Vagina (tissue), 2 donors: Measurements from ENCODE around the gene DYNC1I1. TPM values are rescaled to one million over a fixed set of nuclear protein-coding genes. Genes with fewer than 3 reads are reported as not detected.

Experiments used
- DNase-seq, 2 donors: peaks; one replicate each; pipeline ENCODE4 v3.0.0-alpha.2; 2017; ENCODE audit errors: extremely low spot score in 2 of 2
- H3K27ac ChIP-seq: fragments of 200-600 bp; sonication (generic); one replicate; pipeline ENCODE4 v1.5.1; 2019
- H3K27me3 ChIP-seq: fragments of 200-600 bp; sonication (generic); one replicate; pipeline ENCODE4 v1.5.1; 2019
- H3K36me3 ChIP-seq, 2 donors: fragments of 200-600 bp; sonication (generic); one replicate each; pipeline ENCODE4 v1.5.1; 2017 to 2019
- H3K4me1 ChIP-seq: fragments of 200-600 bp; sonication (generic); one replicate; pipeline ENCODE4 v1.5.1; 2019
- H3K4me3 ChIP-seq, 2 donors: fragments of 200-600 bp; sonication (generic); 1 replicate in 1 of 2; 2 replicates in 1 of 2; pipeline ENCODE4 v1.5.1; 2016 to 2019
- H3K9me3 ChIP-seq: fragments of 200-600 bp; sonication (generic); one replicate; pipeline ENCODE4 v1.5.1; 2019
- CTCF ChIP-seq, 3 experiments: fragments of 450-650 bp in 2 of 3; fragments of 200-600 bp in 1 of 3; sonication (generic) in 1 of 3; IDR thresholded peaks; one replicate each; pipeline ENCODE4 v1.5.1; 2017 to 2019; ENCODE audit warnings: antibody characterized with exemption in 3 of 3, mild to moderate bottlenecking in 2 of 3, moderate library complexity in 2 of 3
- POLR2A ChIP-seq, 2 donors: fragments of 450-650 bp; IDR thresholded peaks; one replicate each; pipeline ENCODE4 v1.6.1; 2017; ENCODE audit warnings: antibody characterized with exemption in 2 of 2, mild to moderate bottlenecking in 2 of 2, moderate library complexity in 2 of 2
- POLR2AphosphoS5 ChIP-seq, 2 donors: sonication (generic); formaldehyde crosslinking; IDR thresholded peaks; one replicate each; pipeline ENCODE4 v1.9.0; 2017; ENCODE audit warnings: antibody characterized with exemption in 2 of 2, mild to moderate bottlenecking in 2 of 2, low read depth in 1 of 2; ENCODE audit not compliant: insufficient read depth in 1 of 2
- intact Hi-C: fragments of 100-400 bp; cut with DNase I; formaldehyde crosslinking; loops from one replicate; pipeline ENCODE4 v1.15.1; 2023
- total RNA-seq: library from RNA; depleted of rRNA; stranded (reverse); fragments of >200 nt; gene quantifications from one replicate; pipeline ENCODE4 v1.2.3, GENCODE V29; 2016

DYNC1I1 gene
- total RNA-seq, 1 donor from 2014 or later: 12.0 TPM

GRCh38 chr7:95845007-95845406 lies 72.7 kb downstream of the DYNC1I1 start:
- Histone ChIP-seq H3K4me1 (no peaks in the 10 kb centered on the region), H3K9me3 (no peaks in the 10 kb centered on the region), H3K36me3 (no peaks in the 10 kb centered on the region), H3K4me3 (no peak overlapping the region), H3K27me3 (no peaks in the 10 kb centered on the region), H3K27ac (no peak overlapping the region)
- no peak for TF ChIP-seq POLR2A (IDR thresholded peaks at IDR 0.05)
- no peak for TF ChIP-seq CTCF (IDR thresholded peaks at IDR 0.05)
- TF ChIP-seq POLR2AphosphoS5 (IDR thresholded peaks at IDR 0.05; ENCODE audit: insufficient read depth in 1 of 2, low read depth in 1 of 2): no peak
- no peak for DNase-seq
- intact Hi-C loops: no loop called here

DNA sequence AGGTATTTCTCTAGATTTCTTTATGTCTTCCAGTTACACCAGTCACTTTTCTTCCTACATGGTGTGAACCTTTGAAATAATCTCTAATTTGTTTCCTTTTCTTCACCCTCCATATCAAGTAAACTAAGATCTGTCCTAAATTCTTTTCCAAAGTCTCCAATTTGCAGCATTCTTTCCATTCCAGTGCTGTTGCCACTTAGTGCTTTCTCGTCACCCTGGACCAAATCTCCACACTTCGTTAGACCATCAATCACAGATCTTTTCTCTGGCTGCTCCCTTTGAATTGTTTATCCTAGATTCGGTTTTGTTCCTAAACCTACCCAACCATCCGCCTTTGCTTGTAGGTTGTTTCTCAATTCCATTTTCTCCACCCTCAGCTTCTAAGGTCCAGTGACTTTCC lies 74.7 kb downstream of the DYNC1I1 start:
- Histone ChIP-seq H3K27me3 (no peaks in the 10 kb centered on the region), H3K4me1 (no peaks in the 10 kb centered on the region), H3K4me3 (no peak overlapping the region), H3K9me3 (no peaks in the 10 kb centered on the region), H3K27ac (no peak overlapping the region), H3K36me3 (no peaks in the 10 kb centered on the region)
- TF ChIP-seq CTCF (IDR thresholded peaks at IDR 0.05) (no peak), POLR2AphosphoS5 (IDR thresholded peaks at IDR 0.05; ENCODE audit: insufficient read depth in 1 of 2, low read depth in 1 of 2) (no peak), POLR2A (IDR thresholded peaks at IDR 0.05) (no peak)
- intact Hi-C loops: no loop called here
- no peak for DNase-seq

GRCh38 chr7:95859429-95859828 lies 87.1 kb downstream of the DYNC1I1 start:
- Histone ChIP-seq H3K4me3 (no peak overlapping the region), H3K4me1 (no peaks in the 10 kb centered on the region), H3K36me3 (no peaks in the 10 kb centered on the region), H3K27me3 (no peaks in the 10 kb centered on the region), H3K27ac (no peak overlapping the region), H3K9me3 (no peaks in the 10 kb centered on the region)
- DNase-seq: no peak
- no peak for TF ChIP-seq POLR2A (IDR thresholded peaks at IDR 0.05)
- intact Hi-C loops: no loop called here

GRCh38 chr7:95861041-95861440 lies 88.7 kb downstream of the DYNC1I1 start:
- intact Hi-C loops: no loop called here

GRCh38 chr7:95863623-95864022 lies 91.3 kb downstream of the DYNC1I1 start:
- H3K4me3 ChIP-seq: no peak overlapping the region
- TF ChIP-seq POLR2A (IDR thresholded peaks at IDR 0.05): no peak
- no peak for TF ChIP-seq CTCF (IDR thresholded peaks at IDR 0.05)
- no peak for TF ChIP-seq POLR2AphosphoS5 (IDR thresholded peaks at IDR 0.05; ENCODE audit: insufficient read depth in 1 of 2, low read depth in 1 of 2)
- no peak for DNase-seq
- H3K27me3 ChIP-seq: no peaks in the 10 kb centered on the region
- intact Hi-C loops: no loop called here
- no peaks in the 10 kb centered on the region for H3K36me3 ChIP-seq
- H3K4me1 ChIP-seq: no peaks in the 10 kb centered on the region
- H3K9me3 ChIP-seq: no peaks in the 10 kb centered on the region
- no peak overlapping the region for H3K27ac ChIP-seq

More at GRCh38 chr7:95861041-95861440, 88.7 kb downstream of the DYNC1I1 start:
- H3K4me1 ChIP-seq: no peaks in the 10 kb centered on the region
- H3K27me3 ChIP-seq: no peaks in the 10 kb centered on the region
- TF ChIP-seq CTCF (IDR thresholded peaks at IDR 0.05): no peak
- TF ChIP-seq POLR2AphosphoS5 (IDR thresholded peaks at IDR 0.05; ENCODE audit: insufficient read depth in 1 of 2, low read depth in 1 of 2): no peak
- no peak for TF ChIP-seq POLR2A (IDR thresholded peaks at IDR 0.05)
- H3K27ac ChIP-seq: no peak overlapping the region
- DNase-seq: no peak
- H3K4me3 ChIP-seq: no peak overlapping the region
- no peaks in the 10 kb centered on the region for H3K36me3 ChIP-seq
- no peaks in the 10 kb centered on the region for H3K9me3 ChIP-seq
